NCI-H82 treated with DMSO at 0.1 percent for 48 hours (cell line): Measurements from ENCODE around the gene HTR2C.
A peak's percentile ranks its signal among the peaks of the same experiment; 100 is the strongest.
"Not testable (repeated sequence)": the region's sequence is repeated elsewhere in the genome, so short reads cannot be mapped to it uniquely, and the experiment has no call there.

Experiments
- DNase-seq: peaks from one replicate; lab custom pipeline; 2025; ENCODE audit not compliant: unreplicated experiment; lab: John Stamatoyannopoulos, UW

The HTR2C gene

DNA sequence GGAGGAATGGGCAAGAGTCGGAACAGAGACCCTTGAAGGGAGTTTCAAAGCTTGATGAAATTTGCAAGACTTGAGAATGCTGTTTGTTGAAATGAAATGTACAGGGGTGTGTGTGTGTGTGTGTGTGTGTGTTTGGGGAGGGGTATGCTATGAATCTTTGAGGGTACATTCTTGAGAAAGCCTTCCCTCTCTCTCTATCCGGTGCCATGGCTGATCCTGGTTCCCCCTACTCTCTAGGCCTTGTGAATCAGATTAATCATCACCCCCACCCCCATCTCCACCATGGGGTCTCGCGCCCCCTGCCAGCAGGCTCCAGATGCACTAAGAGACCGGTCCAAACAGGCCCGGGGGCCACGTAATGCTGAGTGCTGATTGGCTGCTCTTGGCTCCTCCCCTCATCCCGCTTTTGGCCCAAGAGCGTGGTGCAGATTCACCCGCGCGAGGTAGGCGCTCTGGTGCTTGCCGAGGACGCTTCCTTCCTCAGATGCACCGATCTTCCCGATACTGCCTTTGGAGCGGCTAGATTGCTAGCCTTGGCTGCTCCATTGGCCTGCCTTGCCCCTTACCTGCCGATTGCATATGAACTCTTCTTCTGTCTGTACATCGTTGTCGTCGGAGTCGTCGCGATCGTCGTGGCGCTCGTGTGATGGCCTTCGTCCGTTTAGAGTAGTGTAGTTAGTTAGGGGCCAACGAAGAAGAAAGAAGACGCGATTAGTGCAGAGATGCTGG lies at the start of gene HTR2C:
HTR2C (plus strand) TSS at position 441 of the 729 bp plus-strand sequence. CDS start 142,851 bp downstream, outside the sequence.
- DNase-seq, result no peak

DNA sequence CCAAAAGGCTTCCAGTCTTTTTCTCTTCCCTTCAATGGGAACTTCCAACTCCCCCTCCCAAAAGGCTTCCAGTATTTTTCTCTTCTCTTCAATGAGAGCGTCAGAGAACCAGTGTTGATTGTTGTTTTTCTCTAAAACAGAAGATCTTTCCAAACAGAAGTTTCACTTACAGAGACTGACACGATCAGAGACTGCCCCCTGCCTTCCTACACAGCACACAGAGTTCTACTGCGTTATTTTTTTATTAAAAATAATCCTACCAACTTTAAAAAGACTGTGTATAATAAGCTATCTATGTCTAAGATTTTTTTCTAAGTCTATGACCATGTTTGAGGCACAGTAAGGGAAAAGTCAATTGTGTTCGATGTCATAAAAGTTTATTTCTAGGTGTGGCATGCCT lies 3.5 kb upstream of the HTR2C start:
- no peak for DNase-seq

- DNase-seq, result no peak
These were observed 2.2 kb upstream of the HTR2C start for GRCh38 chrX:114581528-114582263.

GRCh38 chrX:114582264-114582632 lies 1.6 kb upstream of the HTR2C start:
- DNase-seq, result no peak

GRCh38 chrX:114582698-114583395 lies 1.0 kb upstream of the HTR2C start:
- no peak for DNase-seq

- DNase-seq, result no peak
These were observed 573 bp downstream of the HTR2C start for GRCh38 chrX:114584375-114584943.

DNA sequence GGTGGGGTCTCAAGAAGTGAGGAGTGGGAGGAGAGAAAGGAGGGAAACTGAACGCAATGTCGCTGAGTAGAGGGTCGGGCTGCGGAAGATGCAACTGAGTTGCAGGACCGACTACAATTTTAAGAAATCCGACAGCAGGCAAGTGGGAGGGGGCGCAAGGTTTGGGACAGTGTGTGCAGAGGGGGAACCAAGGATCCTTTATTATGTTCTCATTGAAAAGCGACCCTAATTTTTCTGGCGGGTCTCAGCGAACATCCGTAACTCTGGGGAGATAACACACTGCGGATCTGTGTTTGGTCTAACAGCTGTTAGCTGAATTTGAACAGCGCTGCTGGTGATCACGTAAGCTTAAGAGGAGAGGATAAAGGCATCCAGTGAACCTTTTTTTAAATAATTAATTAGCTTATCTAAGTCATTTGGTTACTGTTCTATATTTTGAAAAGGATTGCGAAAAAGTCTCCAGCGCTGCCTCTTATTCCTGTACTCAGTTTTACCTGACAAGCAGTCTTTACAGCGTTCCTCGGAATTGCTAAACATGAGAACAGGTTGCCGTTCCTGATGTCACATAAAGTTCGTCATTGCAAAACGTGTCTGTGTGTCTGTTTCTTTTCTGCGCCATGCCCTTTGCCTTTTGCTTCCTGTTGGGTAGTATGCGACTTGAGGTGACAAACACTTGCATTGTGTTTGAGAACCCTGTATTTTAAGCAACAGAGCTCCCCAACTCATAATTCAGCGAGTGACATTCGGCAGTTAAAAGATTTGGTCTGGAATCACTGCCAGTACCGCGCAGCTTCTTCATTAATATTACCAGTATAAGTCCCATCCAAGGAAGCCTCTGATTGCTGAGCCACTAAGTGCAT lies 1.3 kb downstream of the HTR2C start:
- no peak for DNase-seq

GRCh38 chrX:114591121-114591520 lies 7.2 kb downstream of the HTR2C start:
- no peak for DNase-seq

DNA sequence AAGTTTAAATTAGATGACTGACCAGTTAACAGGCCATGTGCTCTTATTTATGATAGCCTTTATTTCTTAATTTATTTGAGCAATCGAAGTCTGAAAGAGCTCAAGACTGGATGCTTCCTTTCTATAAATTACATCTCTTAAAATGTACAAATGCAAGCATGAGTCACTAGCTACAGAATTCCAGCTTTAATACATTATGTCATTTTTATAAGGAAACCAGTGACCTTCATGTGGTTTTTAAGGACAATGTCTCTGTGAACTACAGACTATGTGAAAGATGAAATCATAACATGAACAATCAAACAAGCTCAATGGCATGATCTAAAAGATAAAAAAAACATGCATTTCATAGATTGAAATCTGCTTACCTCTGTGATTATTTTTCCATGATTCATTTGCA lies 15.4 kb downstream of the HTR2C start:
- no peak for DNase-seq

DNA sequence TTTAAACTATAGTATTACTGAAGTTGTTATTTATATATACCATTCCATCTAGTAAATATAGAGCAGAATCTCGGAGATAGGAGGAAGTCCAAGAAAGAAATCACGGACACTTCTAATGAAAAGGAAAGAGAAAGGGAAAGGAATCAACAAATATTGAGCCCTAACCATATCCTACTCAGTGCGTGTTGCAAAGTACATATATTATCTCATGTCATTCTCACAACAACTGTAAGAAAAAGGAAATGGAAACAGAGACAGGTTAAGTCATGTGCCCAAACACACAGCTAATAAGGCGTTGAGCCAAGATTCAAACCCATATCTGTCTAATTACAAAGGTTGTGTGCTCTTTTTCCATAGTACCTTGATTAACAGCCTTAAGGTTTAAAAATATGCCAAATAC lies 16.0 kb downstream of the HTR2C start:
- DNase-seq, result no peak

DNA sequence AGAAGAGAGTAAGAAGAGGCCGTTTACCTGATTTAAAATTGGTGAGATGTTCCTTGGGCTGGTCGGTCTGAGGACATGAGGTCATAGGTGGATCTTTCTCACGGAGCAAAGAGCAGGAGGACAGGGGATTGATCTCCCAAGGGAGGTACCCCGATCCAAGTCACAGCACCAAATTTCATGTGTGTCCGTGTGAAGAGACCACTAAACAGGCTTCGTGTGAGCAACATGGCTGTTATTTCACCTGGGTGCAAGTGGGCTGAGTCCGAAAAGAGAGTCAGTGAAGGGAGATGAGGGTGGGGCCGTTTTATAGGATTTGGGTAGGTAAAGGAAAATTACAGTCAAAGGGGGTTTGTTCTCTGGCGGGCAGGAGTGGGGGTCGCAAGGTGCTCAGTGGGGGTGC lies 22.7 kb downstream of the HTR2C start:
- not testable (repeated sequence) for DNase-seq

- peak; percentile 6 for DNase-seq
These were observed 27.2 kb downstream of the HTR2C start for GRCh38 chrX:114611018-114611619.

- DNase-seq, result no peak
These were observed 31.9 kb downstream of the HTR2C start for GRCh38 chrX:114615765-114616164.

DNA sequence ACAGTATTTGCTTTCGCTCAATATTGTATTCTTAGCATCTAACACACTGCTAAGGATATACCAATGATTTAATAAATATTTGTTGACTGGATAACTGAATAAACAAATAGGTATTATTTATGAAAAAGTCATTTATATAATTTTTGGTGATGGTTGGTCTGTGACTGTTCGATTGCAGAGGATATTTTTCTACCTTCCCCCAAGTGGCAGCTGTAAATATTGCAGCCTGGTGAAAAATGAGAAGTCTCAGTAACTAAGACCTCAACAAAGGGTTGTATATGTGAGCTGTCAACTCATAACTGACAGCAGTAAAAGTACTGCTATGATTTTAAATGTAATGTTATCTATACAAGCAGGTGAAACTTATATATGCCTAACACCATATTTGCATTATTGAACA lies 36.0 kb downstream of the HTR2C start:
- no peak for DNase-seq

- DNase-seq, result no peak
These were observed 42.4 kb downstream of the HTR2C start for GRCh38 chrX:114626323-114626722.

- DNase-seq, result no peak
These were observed 52.1 kb downstream of the HTR2C start for GRCh38 chrX:114635986-114636385.

DNA sequence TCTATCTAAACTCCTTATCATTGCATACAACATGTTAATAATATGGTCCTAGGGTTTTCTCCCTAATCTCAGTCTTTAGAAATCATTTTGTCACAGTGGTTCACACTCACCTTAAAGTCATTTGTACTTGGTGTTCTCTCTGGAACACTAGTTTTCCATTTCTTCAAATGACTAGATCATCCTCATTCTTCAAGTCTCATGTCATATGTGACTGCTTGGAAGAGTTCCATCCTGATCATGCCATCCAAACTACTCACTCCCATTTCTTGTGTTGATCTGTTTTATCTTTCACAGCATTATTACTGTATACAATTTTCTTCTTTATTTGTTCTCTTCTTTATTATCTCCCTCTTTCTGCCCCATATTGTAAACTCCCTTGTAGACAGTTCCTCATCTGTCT lies 66.5 kb downstream of the HTR2C start:
- DNase-seq, result no peak

DNA sequence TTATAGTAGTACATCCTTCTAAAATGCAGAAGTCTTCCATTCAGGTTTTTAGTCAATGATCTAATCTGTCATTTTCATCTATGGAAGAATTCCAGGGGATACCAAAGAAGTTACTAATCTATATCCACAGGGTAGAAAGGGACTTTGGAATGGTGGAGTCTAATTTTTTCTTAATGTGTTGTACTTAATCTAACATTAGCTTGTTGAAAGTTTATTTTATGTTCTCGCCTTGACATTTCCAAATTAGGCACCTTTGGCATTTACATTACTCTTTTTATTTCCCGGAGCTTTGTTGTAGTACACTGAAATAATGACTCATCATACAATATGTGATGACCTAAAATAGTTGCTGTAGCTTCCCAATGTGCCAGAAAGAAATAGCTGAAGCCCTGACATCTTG lies 91.5 kb downstream of the HTR2C start:
- no peak for DNase-seq

- not testable (repeated sequence) for DNase-seq
These were observed 116.6 kb downstream of the HTR2C start for GRCh38 chrX:114700533-114700932.

GRCh38 chrX:114709406-114709805 lies 125.5 kb downstream of the HTR2C start:
- DNase-seq, result no peak
